Stimulated activated CD4-positive, alpha-beta T cell treated with anti-CD3 and anti-CD28 coated beads, Interleukin-15, amount 100 ng/mL, for 1 hour (primary cell): Measurements from ENCODE around the gene IKBKE.

Experiments used
- DNase-seq, 2 donors: peaks; one replicate each; pipeline ENCODE4 v3.0.0-alpha.2; 2020; ENCODE audit warnings: low read depth in 1 of 2, low spot score in 1 of 2

The IKBKE gene

GRCh38 chr1:206538901-206539640 lies 68.8 kb downstream of the IKBKE start:
- no peak for DNase-seq

- DNase-seq, result no peak
Measured at GRCh38 chr1:206540044-206540780, 69.9 kb downstream of the IKBKE start.

- no peak for DNase-seq
Measured at GRCh38 chr1:206541236-206541833, 71.1 kb downstream of the IKBKE start.

GRCh38 chr1:206544562-206545257 lies 74.4 kb downstream of the IKBKE start:
- peak; percentile 68 to 75 for DNase-seq

- no peak for DNase-seq
Measured at GRCh38 chr1:206545351-206545750, 75.1 kb downstream of the IKBKE start.
